Hematopoietic multipotent progenitor cell (in vitro differentiated cells): ENCODE measurements around the gene BNIP1. TPM values are rescaled to one million over a fixed set of nuclear protein-coding genes. Genes with fewer than 3 reads are reported as not detected.
"Not testable (repeated sequence)": the region's sequence is repeated elsewhere in the genome, so short reads cannot be mapped to it uniquely, and the experiment has no call there.

Source experiments
- DNase-seq, 3 donors: peaks; one replicate each; pipeline ENCODE4 v3.0.0-alpha.2; 2011 to 2015; ENCODE audit warnings: low read depth in 2 of 3, low spot score in 2 of 3
- total RNA-seq: library from RNA; depleted of rRNA; stranded (reverse); fragments of >200 nt; gene quantifications from one replicate; pipeline ENCODE4 v1.2.3, GENCODE V29; 2012

The BNIP1 gene, protein sequence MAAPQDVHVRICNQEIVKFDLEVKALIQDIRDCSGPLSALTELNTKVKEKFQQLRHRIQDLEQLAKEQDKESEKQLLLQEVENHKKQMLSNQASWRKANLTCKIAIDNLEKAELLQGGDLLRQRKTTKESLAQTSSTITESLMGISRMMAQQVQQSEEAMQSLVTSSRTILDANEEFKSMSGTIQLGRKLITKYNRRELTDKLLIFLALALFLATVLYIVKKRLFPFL
- 8.6 TPM for total RNA-seq

DNA sequence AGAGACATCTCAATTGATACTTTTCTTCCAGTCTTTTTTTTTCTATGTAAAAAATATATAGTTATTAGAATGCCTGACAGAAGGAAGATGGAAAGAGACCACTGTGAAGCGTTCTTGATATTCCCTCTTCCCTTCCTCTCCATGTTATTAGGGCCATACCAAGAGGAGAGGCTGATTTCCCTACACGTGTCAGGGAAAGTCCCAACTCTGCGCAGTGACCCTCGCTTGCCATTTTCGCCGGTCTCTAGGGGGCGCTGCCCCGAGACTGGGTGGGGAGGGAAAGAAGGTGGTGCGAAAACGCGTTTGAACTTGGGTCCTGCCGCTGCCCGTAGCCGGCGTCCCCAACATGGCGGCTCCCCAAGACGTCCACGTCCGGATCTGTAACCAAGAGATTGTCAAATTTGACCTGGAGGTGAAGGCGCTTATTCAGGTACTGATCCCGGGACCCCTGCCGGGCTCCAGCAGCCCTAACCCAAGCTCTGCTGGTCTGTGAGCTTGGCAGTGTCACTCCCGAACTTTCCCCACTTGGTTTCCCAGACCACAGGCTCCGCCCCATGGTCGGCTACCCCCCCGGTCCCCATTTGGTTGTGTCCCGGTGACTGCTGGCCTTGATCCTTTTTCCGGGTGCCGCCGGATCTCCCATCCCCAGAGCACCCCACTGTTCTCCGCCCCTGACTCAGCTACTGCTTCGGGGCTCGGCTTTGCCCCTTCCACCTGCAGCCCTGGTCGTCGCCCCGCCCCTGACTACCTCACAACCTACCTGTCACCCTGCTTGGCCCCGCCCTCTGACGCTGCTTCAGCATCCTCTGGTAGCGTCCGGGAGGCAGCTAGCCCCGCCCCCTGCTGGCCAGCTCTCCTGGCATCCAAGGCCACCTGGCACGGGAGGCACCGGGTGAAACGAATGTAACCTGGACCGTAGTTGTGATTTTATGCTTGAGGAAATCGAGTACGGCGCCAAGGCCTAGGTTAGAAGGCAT lies at the start of gene BNIP1:
TSS of gene BNIP1 (plus strand) at position 332 of the 977 bp plus-strand sequence. CDS start at position 347, 15 bp downstream.
- peak; percentile 93 to 96 (median 96) for DNase-seq

DNA sequence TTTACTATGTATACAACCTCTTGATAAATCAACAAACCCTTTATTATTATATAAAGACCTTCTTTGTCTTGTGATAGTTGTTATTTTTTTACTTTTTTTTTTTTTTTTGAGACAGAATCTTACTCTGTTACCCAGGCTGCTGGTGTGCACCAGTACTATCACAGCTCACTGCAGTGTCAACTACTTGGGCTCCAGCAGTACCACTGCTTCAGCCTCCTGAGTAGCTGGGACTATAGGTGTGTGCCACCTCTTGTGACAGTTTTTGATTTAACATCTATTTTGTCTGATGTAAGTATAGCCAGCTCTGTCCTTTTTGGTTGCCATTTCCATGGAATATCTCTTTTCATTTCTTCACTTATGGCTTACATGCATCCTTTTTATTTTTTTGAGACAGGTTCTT lies 45.5 kb upstream of the BNIP1 start:
- DNase-seq = no peak

DNA sequence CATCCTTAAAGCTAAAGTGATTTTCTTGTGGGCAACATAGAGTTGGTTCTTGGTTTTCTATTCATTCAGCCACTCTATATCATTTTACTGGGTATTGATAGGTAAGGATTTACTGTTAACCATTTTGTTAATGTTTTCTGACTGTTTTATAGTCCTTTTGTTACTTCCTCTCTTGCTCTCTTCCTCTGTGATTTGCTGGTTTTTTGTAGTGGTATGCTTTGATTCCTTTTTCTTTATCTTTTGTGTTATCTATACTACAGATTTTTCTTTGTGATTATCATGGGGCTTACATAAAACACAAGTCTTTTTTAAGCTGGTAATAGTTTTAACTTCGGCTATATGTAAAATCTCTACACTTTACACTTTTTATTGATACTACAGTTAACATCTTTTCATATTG lies 44.9 kb upstream of the BNIP1 start:
- no peak for DNase-seq

DNA sequence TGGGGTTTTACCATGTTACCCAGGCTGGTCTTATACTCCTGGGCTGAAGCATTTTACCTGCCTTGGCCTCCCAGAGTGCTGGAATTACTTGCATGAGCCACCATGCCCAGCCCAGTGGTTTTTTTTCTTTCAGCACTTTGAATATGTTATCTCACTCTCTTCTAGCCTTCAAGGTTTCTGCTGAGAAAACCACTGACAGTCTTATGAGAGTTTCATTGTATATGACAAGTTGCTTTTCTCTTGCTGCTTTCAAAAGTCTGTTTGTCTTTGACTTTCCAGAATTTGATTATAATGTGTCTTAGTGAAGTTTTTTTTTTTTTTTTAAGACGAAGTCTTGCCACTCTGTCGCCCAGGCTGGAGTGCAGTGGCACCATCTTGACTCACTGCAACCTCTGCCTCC lies 43.1 kb upstream of the BNIP1 start:
- DNase-seq = no peak

DNA sequence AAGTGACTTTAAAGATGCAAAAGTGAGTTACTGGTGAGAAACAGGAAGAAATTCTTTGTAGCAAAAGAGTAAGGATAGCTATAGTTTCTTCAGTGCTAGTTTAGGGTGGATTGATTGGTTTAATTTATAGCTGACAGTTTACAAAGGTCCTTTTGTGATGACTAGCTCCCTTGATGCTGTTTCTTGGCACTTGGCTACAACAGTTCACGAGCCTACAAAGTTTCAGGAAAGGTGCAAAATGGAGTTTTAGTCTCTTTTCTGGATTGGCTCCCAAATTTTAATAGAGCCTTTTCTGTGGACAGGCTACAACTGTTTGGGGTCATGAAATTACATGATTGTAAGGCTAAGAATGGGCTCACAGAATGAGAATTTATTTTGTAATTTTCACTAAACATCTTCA lies 40.9 kb upstream of the BNIP1 start:
- DNase-seq = no peak

DNA sequence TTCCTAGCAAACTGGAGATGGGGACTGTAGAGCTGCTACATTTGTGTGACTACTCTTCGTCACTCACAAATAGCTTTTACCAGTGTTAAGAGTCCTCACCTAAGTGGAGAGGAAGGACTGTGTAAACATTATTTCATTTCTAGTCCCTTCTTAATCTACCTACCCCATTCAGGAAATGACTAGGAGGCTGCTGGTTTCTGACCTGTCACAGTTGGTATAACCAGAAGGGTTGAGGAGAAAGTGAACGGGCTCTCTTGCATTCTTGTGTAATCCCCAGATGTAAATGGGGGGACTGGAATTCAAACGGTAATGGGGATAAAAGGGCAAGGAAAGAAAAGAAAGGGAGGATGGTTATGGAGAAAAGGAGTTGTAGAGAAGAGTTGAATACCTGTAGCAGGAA lies 35.4 kb upstream of the BNIP1 start:
- DNase-seq = peak in 1 of 3 donors; percentile 36

DNA sequence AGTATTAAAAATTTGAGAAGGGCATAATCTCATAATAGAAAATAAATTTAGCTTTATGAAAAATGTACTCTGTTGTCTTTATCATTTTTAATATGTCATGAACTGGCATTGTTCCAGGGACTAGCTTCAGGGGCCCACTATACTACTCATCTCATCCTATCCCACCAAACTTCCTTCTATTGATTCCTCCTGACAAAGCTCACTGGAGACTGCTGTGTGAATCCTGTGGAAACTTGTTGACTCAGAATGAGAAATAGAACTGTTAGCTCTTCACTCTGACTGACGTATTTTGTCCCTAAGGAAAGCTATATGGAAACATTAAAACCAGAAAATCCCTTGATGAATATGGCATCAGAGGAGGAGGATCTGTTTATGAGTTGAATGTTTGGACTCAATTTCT lies 29.8 kb upstream of the BNIP1 start:
- DNase-seq = no peak

DNA sequence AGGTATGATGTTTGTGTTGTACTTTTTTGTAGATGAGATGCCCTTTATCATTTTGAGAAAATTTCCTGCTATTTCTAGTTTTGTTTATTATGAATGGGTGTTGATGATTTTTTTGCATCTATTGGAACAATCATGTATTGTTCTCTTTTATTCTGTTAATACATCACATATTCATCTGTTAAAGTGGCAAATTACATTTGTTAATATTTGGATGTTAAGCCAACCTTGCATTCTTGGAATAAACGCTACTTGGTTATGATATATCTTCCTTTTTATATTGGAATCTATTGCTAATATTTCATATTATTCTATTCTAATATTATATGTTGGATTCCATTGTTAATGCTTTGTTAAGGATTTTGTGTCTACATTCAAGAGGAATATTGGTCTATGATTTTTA lies 24.6 kb upstream of the BNIP1 start:
- no peak for DNase-seq

DNA sequence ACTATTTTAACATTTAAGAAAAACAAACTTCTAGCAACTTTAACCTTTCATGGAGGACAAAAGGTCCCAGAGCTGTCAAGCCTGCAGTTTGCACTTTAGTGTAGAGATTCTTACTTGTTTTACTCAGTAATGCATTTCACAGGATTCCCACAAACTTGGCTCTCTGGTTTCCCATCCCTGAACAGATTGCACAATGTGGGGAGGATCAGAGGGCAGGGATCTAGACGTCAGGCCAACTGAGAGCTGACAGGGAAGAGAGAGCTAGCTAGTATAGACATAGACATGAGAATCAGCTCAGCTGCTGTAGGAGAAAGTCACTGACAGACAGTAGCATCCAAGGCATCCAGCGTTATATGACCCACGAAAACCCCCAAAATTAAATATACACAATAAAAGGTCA lies 20.9 kb upstream of the BNIP1 start:
- no peak for DNase-seq

DNA sequence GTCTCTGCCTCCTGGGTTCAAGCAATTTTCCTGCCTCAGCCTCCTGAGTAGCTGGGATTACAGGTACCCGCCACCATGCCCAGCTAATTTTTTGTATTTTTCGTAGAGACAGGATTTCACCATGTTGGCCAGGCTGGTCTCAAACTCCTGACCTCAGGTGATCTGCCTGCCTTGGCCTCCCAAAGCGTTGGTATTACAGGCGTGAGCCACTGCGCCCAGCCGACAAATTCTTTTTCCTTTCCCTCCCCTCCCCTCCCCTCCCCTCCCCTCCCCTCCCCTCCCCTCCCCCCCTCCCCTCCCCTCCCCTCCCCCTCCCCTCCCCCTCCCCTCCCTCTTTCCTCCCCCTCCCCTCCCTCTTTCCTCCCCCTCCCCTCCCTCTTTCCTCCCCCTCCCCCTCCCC lies 12.2 kb upstream of the BNIP1 start:
- not testable (repeated sequence) for DNase-seq

DNA sequence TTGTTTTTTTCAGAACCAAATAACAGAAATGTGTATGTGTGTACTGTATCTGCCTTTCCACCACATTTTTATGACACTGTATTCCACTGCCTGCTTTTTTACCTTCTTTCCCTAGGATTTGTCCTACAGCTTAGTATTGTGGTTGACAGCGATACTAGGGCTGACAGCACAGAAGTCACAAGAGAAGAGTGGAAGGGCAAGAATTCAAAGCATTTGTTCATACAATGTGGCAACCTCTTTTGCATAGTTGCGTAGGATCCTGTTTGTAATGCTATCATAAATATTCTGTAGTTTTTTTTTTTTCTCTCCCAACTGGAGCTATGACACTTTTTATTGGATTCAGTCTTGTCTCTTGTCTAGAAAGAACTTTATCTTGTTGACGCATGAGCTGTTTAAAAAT lies 5.6 kb upstream of the BNIP1 start:
- DNase-seq = no peak

DNA sequence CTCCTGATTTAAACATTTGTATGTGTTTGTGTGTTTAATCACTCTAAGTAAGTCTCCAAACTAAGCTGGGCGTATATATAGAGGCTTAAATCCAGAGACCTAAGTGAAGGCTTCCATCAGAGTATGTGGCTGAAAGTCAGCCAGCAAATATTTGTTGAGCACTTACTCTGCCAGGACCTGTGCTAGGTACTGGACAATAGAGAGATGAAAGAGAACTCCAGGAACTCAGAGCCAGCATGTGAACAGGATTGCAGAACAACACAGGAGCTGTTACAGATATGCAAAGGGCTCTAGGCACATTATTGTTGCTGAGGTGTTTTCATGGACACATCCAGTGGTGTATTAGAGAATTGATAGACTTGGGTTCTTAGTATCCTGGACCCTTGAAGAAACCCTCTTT lies 4.7 kb upstream of the BNIP1 start:
- DNase-seq = no peak

DNA sequence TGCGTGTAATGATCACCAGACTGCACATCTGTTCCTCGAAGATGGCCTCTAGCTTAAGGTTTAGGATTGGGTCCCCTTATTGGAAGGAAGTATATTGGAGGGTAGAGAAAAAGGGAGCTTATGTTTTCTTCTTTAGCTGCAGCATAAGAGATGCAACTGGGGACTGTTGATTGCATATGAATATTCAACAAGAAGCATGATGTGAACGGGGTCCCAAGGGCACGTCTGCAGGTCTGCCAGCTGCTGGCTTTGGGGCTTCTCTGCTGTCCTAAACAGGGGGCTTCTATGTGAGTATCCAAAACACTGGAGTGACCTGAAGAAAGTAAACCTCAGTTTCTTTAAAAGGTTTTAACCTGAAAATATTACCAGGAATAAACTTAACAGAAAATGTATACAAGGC lies 3.6 kb upstream of the BNIP1 start:
- DNase-seq = no peak

DNA sequence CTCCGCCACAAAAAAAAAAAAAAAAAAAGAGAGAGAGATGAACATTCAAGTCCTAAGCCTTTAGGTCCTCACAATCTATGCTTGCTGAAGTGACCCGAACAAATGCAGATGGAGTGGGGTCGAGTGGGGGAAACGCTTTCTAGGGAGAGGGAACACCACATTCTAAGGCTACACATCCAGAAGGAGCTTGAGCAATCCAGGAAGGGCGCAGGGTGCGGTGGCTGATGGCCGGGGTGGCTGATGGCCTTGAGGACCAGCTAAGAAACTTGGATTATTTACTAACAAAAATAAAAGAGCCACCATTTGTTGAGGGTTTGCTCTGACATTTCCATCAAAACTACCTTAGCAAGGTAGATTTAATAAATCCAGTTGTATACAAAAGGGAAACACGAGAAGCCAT lies 764 bp upstream of the BNIP1 start:
- no peak for DNase-seq

DNA sequence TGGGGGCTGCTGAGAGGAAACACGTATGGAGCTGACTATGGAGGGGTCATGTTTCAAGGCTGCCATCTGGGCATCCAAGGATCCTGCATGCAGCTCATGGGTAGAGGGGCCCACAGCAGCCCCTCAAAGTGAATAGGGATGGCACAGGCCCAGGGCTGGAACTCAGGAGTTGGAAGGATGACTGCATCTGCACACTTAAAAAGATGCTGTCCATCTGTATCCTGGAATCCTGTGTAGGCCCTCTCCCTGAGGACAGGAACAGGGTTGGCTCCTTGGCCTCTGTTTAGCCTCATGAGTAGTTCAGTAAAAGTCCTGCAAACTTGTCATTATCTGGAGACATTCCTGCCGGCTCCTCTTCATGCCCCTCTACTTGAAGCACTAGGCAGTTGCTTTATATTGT lies 4.0 kb downstream of the BNIP1 start:
- DNase-seq = no peak

DNA sequence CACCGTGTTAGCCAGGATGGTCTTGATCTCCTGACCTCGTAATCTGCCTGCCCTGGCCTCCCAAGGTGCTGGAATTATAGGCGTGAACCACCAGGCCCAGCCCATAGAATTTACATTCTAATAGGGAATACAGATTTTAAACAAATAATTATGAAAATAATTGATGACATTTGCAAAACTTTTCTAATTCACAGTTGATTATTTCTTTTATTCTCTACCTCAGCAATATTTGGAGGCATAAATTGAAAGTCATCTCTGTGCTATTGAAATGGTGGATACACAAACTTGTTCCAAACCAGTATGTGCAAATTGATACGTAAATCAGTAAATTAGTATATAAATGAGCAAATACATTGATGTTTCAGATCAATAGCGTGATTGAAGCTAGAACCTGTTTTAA lies 8.2 kb downstream of the BNIP1 start:
- no peak for DNase-seq

DNA sequence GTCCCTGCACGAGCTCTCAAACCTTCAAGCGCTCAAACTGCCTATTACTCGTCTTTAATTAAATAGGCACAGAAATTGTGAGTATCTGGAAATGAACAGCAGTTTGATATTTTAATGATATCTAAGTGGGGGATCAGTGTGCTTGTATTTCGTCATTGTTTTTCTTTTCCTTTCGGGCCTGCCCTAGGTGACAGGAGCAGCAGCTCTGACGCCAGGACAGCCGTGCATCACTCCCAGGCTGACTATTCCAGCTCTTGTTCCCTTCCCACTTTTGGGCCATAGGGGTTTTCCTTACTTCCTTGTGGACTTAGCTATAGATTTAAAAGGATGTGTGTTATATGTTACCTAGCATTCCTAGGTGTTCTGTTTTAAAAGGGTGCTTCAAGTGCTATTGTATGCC lies 9.5 kb downstream of the BNIP1 start:
- DNase-seq = no peak

DNA sequence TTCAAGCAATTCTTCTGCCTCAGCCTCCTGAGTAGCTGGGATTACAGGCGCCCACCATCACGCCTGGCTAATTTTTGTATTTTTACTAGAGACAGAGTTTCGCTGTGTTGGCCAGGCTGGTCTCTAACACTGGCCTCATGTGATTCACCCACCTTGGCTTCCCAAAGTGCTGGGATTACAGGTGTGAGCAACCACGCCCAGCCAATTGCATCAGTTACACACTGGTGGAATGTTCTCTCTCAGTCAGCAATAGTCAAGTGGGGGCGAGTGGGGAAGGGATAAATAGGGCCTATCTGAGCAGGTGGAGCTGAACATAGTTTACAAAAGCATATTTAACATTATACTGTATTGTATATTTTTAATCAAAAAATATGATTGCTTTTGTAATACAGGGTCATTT lies 10.3 kb downstream of the BNIP1 start:
- not testable (repeated sequence) for DNase-seq

DNA sequence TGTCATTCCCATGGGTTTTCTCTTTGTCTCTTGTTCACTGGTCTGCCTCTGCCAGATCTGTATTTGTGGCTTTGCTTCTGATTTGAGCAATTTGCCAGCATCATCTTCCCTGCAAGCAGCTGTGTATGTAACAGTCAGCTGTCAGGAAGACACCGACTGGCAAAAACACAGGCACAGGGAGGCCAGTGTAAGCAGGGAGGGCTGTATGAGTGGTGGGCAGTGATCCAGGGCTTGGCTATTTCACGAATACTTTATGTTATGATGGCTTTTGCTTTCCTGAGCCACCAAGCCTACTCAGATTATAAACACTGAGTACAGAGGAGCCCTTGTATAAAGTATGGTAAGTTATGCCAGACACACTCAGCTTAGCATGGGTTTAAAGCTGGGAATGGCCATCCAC lies 11.6 kb downstream of the BNIP1 start:
- DNase-seq = no peak

DNA sequence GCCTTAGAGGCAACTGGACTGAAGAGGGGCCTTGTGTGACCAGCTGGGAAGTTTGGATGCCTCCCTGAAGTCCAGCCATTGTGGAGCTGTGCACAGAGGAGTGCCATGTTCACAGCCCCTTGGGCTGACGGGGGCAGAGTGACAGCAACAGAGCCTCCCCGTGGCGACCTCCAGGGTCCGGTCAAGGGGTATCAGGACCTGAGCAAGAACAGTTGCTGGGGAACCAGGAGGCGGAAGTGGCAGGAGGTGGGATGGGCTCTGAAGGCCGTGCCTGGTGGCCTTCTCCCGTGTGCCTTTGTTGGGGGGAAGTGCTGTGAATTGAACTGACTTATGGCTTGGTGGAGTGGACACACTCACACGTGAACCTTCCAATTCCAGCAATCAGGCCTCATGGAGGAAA lies 14.0 kb downstream of the BNIP1 start:
- no peak for DNase-seq

DNA sequence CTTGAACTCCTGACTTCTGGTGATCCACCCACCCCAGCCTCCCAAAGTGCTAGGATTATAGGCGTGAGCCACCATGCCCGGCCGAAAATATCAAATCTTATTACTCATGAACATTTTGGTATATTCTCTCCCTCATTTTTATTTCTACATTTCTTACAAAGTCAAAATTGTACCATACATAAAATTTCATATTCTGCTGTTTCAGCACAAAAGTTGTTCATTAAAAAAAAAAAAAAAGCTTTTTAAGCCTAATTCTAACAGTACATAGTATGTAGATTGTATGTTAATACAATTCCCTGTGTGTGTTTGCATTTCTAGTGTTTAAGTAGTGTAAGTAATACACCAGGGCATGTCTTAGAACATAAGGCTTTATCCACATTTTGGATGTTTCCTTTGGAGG lies 14.9 kb downstream of the BNIP1 start:
- DNase-seq = no peak

DNA sequence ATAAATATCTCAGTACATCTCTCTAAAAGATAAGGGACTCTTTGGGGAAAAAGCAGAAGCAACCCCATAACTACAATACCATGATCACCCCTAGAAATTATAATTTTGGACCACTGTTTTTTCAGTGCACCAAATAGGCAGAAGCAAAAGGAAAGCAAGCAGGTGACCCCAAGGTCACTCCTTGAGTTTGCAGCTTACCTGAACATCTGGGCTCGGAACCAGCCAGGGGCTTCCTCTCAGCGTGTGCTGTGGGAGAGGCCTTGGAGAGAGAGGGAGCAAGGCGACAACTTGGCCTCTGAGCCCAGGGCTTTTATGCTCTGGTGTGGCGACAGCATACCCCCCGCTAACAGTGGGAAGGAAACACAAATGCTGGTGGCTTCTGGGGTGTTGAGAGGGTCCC lies 16.8 kb downstream of the BNIP1 start:
- DNase-seq = no peak
